Mesothelial cell of epicardium (in vitro differentiated cells): ENCODE results near the gene CYP21A2. TPM values are rescaled to one million over a fixed set of nuclear protein-coding genes. Genes with fewer than 3 reads are reported as not detected.
"Not testable (repeated sequence)": the region's sequence is repeated elsewhere in the genome, so short reads cannot be mapped to it uniquely, and the experiment has no call there.

Experiments
- DNase-seq, 2 experiments: peaks; one replicate each; pipeline ENCODE4 v3.0.0; 2021; ENCODE audit warnings: low spot score in 2 of 2; ENCODE audit not compliant: unreplicated experiment in 2 of 2
- H3K27ac Mint-ChIP-seq: 2 replicates; pipeline ENCODE4 v1.8.0; 2021; ENCODE audit warnings: mixed read lengths
- H3K27me3 Mint-ChIP-seq: 2 replicates; pipeline ENCODE4 v1.8.0; 2021; ENCODE audit warnings: low read depth, mixed read lengths
- H3K36me3 Mint-ChIP-seq: 2 replicates; pipeline ENCODE4 v1.8.0; 2021; ENCODE audit warnings: mixed read lengths
- H3K4me1 Mint-ChIP-seq: 2 replicates; pipeline ENCODE4 v1.8.0; 2021; ENCODE audit warnings: mixed read lengths
- H3K4me3 Mint-ChIP-seq: 2 replicates; pipeline ENCODE4 v1.8.0; 2021; ENCODE audit warnings: mild to moderate bottlenecking, moderate library complexity, mixed read lengths
- H3K9me3 Mint-ChIP-seq: 2 replicates; pipeline ENCODE4 v1.8.0; 2021; ENCODE audit warnings: mixed read lengths
- total RNA-seq: library from RNA; stranded (reverse); gene quantifications from 3 replicates; pipeline ENCODE4 v1.2.1, GENCODE V29; 2021
- TF ChIP-seq, protein P1 (sequence below): fragments of 200-600 bp; sonication (generic); IDR thresholded peaks from one replicate; pipeline ENCODE4 v1.5.0; 2021; ENCODE audit warnings: antibody characterized with exemption; ENCODE audit not compliant: unreplicated experiment

CYP21A2 gene
- total RNA-seq, 1 donor from 2014 or later = 0.58 TPM

DNA sequence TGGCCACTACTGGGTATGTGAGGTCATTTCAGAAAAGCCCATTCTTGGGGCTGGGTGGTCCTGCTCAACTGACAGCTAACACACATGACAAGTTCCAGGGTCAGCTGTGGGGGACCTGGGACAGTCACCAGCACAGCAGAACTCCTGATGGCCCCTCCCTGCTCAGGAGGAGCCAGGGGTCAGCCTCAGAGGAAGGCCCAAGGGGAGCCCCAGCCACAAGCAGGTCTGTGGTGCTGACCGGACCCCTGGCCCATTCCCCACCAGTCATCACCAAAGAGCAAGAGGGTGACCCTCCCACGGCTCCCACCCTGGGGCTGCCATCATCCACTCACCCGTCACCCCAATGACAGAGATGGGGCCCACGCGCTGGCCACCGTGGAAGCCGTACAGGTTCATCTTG is 18.0 kb downstream of the CYP21A2 start:
- DNase-seq = no peak
- H3K27me3 Mint-ChIP-seq = no peaks in the 10 kb centered on the region
- no peak overlapping the region for H3K27ac Mint-ChIP-seq
- no peak overlapping the region for H3K4me3 Mint-ChIP-seq
- peaks cover 3% of the 10 kb centered on the region for H3K4me1 Mint-ChIP-seq
- no peaks in the 10 kb centered on the region for H3K9me3 Mint-ChIP-seq
- H3K36me3 Mint-ChIP-seq = no peaks in the 10 kb centered on the region
- TF ChIP-seq, protein P1, sequence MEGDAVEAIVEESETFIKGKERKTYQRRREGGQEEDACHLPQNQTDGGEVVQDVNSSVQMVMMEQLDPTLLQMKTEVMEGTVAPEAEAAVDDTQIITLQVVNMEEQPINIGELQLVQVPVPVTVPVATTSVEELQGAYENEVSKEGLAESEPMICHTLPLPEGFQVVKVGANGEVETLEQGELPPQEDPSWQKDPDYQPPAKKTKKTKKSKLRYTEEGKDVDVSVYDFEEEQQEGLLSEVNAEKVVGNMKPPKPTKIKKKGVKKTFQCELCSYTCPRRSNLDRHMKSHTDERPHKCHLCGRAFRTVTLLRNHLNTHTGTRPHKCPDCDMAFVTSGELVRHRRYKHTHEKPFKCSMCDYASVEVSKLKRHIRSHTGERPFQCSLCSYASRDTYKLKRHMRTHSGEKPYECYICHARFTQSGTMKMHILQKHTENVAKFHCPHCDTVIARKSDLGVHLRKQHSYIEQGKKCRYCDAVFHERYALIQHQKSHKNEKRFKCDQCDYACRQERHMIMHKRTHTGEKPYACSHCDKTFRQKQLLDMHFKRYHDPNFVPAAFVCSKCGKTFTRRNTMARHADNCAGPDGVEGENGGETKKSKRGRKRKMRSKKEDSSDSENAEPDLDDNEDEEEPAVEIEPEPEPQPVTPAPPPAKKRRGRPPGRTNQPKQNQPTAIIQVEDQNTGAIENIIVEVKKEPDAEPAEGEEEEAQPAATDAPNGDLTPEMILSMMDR = no peak

DNA sequence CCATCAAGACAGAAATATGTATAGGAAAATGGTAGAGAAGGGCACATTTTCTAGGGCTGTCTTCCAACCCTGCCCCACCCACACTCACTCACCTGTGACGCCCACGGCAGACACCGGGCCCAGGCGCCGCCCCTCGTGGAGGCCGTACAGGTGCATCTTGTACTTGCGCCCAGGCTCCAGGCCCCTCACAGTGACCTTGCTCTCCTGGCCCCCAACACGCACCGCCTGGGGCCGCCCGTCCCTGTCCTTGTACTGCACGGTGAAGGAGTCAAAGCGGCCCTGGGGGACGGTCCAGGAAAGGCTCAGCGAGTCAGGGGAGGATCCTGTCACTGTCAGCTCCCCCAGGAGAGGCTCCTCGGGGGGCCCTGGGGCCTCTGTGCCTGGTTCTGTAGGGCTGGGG is 19.8 kb downstream of the CYP21A2 start:
- H3K36me3 Mint-ChIP-seq = no peaks in the 10 kb centered on the region
- no peak overlapping the region for H3K27ac Mint-ChIP-seq
- no peak overlapping the region for H3K4me3 Mint-ChIP-seq
- no peaks in the 10 kb centered on the region for H3K4me1 Mint-ChIP-seq
- H3K27me3 Mint-ChIP-seq = no peaks in the 10 kb centered on the region
- TF ChIP-seq, protein P1 = no peak
- DNase-seq = no peak
- H3K9me3 Mint-ChIP-seq = no peaks in the 10 kb centered on the region

DNA sequence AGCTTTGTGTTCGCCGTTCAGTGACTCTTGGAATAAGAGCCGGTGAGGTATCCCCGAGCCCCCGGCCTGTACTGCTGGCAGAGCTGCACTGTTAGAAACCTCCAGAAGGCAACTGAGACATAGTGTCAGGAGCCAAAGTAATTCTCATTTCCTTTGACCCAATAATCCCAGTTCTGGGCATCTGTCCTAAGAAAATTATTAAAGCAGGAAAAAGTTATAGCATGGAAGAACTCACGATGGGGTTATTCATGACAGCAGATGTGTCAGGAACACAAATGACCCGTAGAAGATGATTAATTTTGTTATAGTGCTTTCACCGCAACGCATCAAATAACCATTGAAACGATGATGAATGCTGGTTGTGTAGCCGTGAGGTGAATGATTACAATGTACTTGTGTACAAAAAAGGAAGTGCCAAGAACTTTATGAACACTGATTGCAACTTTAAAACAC is 20.3 kb downstream of the CYP21A2 start:
- no peaks in the 10 kb centered on the region for H3K9me3 Mint-ChIP-seq
- no peaks in the 10 kb centered on the region for H3K4me1 Mint-ChIP-seq
- H3K36me3 Mint-ChIP-seq = no peaks in the 10 kb centered on the region
- H3K27ac Mint-ChIP-seq = no peak overlapping the region
- DNase-seq = no peak
- no peak overlapping the region for H3K4me3 Mint-ChIP-seq
- TF ChIP-seq, protein P1 = no peak
- no peaks in the 10 kb centered on the region for H3K27me3 Mint-ChIP-seq

DNA sequence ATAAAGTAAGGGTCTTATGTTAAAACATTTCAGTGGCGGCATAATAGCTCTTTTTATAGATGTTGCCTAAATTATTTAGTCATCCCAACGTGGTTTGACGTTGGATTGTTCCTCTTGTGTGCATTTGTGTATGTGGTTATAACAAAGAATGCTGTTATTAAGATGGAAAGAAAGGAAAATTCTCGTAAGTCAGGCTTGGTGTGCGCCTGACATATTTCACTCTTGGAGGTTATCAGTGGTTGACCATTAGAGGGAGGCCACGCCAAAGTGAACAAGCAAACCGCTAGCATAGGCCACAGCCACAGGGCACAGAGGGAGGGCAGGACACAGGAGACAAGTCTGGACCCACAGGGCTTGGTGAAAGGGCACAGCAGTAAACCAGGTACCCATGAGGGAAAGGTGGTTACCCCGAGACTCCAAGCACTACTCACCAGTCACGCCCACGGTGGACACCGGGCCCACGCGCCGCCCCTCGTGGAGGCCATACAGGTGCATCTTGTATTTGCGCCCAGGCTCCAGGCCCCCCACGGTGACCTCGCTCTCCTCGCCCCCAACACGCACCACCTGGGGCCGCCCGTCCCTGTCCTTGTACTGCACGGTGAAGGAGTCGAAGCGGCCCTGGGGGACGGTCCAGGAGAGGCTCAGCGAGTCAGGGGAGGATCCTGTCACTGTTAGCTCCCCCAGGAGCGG is 22.9 kb downstream of the CYP21A2 start:
- Mint-ChIP-seq H3K4me1 (no peaks in the 10 kb centered on the region), H3K4me3 (no peak overlapping the region), H3K9me3 (no peaks in the 10 kb centered on the region), H3K27me3 (no peaks in the 10 kb centered on the region), H3K27ac (no peak overlapping the region), H3K36me3 (no peaks in the 10 kb centered on the region)
- TF ChIP-seq, protein P1 = no peak
- DNase-seq = no peak

DNA sequence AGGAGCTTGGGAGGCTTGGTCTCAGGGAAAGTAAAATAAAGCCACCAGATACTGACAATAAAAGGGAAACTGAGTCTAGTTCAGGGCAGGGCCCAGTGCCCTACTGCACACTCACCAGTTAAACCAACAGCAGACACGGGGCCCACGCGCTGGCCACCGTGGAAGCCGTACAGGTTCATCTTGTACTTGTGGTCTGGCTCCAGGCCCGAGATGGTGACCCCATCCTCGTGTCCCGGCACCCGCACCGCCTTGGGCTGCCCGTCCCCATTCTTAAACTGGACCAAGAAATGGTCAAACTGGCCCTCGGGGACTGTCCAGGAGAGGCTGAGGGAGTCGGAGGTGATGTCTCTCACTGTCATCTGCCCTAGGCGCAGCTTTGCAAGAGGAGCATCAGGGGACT is 26.5 kb downstream of the CYP21A2 start:
- Mint-ChIP-seq H3K27ac (no peak overlapping the region), H3K9me3 (no peaks in the 10 kb centered on the region), H3K4me3 (no peak overlapping the region), H3K27me3 (no peaks in the 10 kb centered on the region), H3K4me1 (no peaks in the 10 kb centered on the region), H3K36me3 (no peaks in the 10 kb centered on the region)
- TF ChIP-seq, protein P1 = no peak
- no peak for DNase-seq

DNA sequence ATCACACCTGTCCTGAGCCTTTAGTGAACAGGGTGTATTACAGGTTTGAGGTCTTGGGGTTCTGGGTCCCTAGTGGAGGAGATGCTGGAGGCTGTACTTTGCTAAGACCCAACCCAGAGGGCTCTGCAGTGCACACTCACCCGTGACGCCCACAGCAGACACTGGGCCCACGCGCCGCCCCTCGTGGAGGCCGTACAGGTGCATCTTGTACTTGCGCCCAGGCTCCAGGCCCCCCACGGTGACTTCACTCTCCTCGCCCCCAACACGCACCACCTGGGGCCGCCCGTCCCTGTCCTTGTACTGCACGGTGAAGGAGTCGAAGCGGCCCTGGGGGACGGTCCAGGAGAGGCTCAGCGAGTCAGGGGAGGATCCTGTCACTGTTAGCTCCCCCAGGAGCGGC is 29.3 kb downstream of the CYP21A2 start:
- DNase-seq = not testable (repeated sequence)

DNA sequence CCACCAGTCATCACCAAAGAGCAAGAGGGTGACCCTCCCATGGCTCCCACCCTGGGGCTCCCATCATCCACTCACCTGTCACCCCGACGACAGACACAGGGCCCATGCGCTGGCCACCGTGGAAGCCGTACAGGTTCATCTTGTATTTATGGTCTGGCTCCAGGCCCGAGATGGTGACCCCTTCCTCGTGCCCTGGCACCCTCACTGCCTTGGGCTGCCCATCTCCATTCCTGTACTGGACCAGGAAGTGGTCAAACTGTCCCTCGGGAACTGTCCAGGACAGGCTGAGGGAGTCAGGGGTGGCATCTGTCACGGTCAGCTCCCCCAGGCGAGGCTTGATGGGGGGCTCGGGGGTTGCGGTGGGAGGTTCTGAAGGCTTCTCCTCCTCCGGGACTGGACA is 30.1 kb downstream of the CYP21A2 start:
- H3K27me3 Mint-ChIP-seq, H3K4me1 Mint-ChIP-seq, H3K27ac Mint-ChIP-seq, H3K36me3 Mint-ChIP-seq, DNase-seq, H3K4me3 Mint-ChIP-seq, H3K9me3 Mint-ChIP-seq: not testable (repeated sequence)

More for the DNA sequence above, 29.3 kb downstream of the CYP21A2 start:
- not testable (repeated sequence) for H3K9me3 Mint-ChIP-seq, H3K36me3 Mint-ChIP-seq, H3K27me3 Mint-ChIP-seq, H3K27ac Mint-ChIP-seq, H3K4me1 Mint-ChIP-seq, H3K4me3 Mint-ChIP-seq
